Endothelial cell of umbilical vein (primary cell): ENCODE results near the gene EXOSC5. TPM values are rescaled to one million over a fixed set of nuclear protein-coding genes. Genes with fewer than 3 reads are reported as not detected.

Experiments used
- BruUV-seq: library from RNA; stranded (reverse); fragments of 400-500 nt; replicated peaks from 2 replicates; lab custom pipeline; 2021; lab: Mats Ljungman, UMichigan
- CTCF ChIA-PET: fragments of 300-600, 350-600 bp; sonication (Branson Sonifier 250); formaldehyde crosslinking; loops from one replicate; lab custom pipeline; 2021; ENCODE audit warnings: antibody characterized with exemption, inconsistent platforms; lab: Charles Lee
- POLR2A ChIA-PET: fragments of 300-600, 350-600 bp; sonication (Branson Sonifier 250); formaldehyde crosslinking; loops from one replicate; lab custom pipeline; 2021; ENCODE audit warnings: antibody characterized with exemption, inconsistent platforms; lab: Charles Lee
- DNase-seq: peaks from one replicate; pipeline ENCODE4 v3.0.0-alpha.2; 2011; ENCODE audit warnings: low read depth, low spot score
- FAIRE-seq: peaks from 2 replicates; lab custom pipeline; 2011; peaks lifted over from hg19 to GRCh38; lab: Jason Lieb, UNC
- H2AFZ ChIP-seq: 2 replicates; pipeline ENCODE4 v1.6.0; 2012; ENCODE audit warnings: low read depth, low read length, control low read depth, inconsistent platforms
- H3K27ac ChIP-seq: 2 replicates; pipeline ENCODE4 v1.5.1; 2011; ENCODE audit warnings: low read depth, mild to moderate bottlenecking, control low read depth, low read length, moderate library complexity; ENCODE audit not compliant: insufficient read depth
- H3K27me3 ChIP-seq, 2 experiments: 2 replicates each; pipeline versions ENCODE4 v1.6.0 to v1.6.1; 2011; ENCODE audit warnings: low read length in 2 of 2, mixed read lengths in 1 of 2; ENCODE audit not compliant: control insufficient read depth in 2 of 2, insufficient read depth in 2 of 2
- H3K36me3 ChIP-seq, 2 experiments: 2 replicates in 1 of 2; 3 replicates in 1 of 2; pipeline ENCODE4 v1.5.1; 2011; ENCODE audit warnings: low read length in 2 of 2, mild to moderate bottlenecking in 1 of 2, moderate library complexity in 1 of 2; ENCODE audit not compliant: control insufficient read depth in 2 of 2, insufficient read depth in 2 of 2; ENCODE audit errors: extremely low read depth in 1 of 2
- H3K4me1 ChIP-seq: 3 replicates; pipeline ENCODE4 v1.5.1; 2011; ENCODE audit warnings: mild to moderate bottlenecking, low read length; ENCODE audit not compliant: control insufficient read depth, insufficient read depth; ENCODE audit errors: extremely low read depth
- H3K4me2 ChIP-seq: 2 replicates; pipeline ENCODE4 v1.6.1; 2011; ENCODE audit warnings: low read length, control low read depth, mixed read lengths; ENCODE audit not compliant: insufficient read depth
- H3K4me3 ChIP-seq, 3 experiments: fragments of 200-600 bp in 1 of 3; sonication (generic), shearing (Covaris generic) in 1 of 3; replicated peaks in 1 of 3; 2 replicates each; pipeline ENCODE4 v1.5.1; 2011 to 2016; ENCODE audit warnings: control low read depth in 3 of 3, low read length in 3 of 3, mild to moderate bottlenecking in 2 of 3, inconsistent platforms in 1 of 3, low read depth in 1 of 3, moderate library complexity in 1 of 3; ENCODE audit not compliant: insufficient read depth in 1 of 3
- H3K79me2 ChIP-seq: 2 replicates; pipeline ENCODE4 v1.6.0; 2012; ENCODE audit warnings: low read length, inconsistent platforms; ENCODE audit not compliant: control insufficient read depth, insufficient read depth
- H3K9ac ChIP-seq: replicated peaks from 2 replicates; pipeline ENCODE3; 2011; ENCODE audit warnings: low read length, control low read depth; ENCODE audit not compliant: insufficient read depth; ENCODE audit errors: extremely low read depth
- H3K9me1 ChIP-seq: replicated peaks from 3 replicates; pipeline ENCODE4 v1.6.0; 2011; ENCODE audit warnings: mild to moderate bottlenecking, low read length; ENCODE audit not compliant: control insufficient read depth, insufficient read depth; ENCODE audit errors: extremely low read depth
- H3K9me3 ChIP-seq: replicated peaks from 2 replicates; pipeline ENCODE4 v1.5.1; 2012; ENCODE audit warnings: low read length, inconsistent platforms; ENCODE audit not compliant: control insufficient read depth, insufficient read depth
- H4K20me1 ChIP-seq: replicated peaks from 2 replicates; pipeline ENCODE3; 2011; ENCODE audit warnings: mild to moderate bottlenecking, low read length; ENCODE audit not compliant: control insufficient read depth, insufficient read depth; ENCODE audit errors: extremely low read depth
- CTCF ChIP-seq, 2 donors: IDR thresholded peaks; 1 replicate in 1 of 2; 2 replicates in 1 of 2; pipeline ENCODE4 v1.5.1; 2011; ENCODE audit warnings: low read length in 2 of 2, mild to moderate bottlenecking in 2 of 2, moderate library complexity in 2 of 2, control low read depth in 1 of 2, inconsistent platforms in 1 of 2, low read depth in 1 of 2; ENCODE audit not compliant: insufficient read depth in 1 of 2; ENCODE audit errors: extremely low read depth in 1 of 2
- EZH2 ChIP-seq: IDR thresholded peaks from 2 replicates; pipeline ENCODE4 v1.6.1; 2012; ENCODE audit warnings: borderline replicate concordance, low read depth, mild to moderate bottlenecking, moderate library complexity, low read length, inconsistent platforms; ENCODE audit not compliant: severe bottlenecking
- FOS ChIP-seq: IDR thresholded peaks from 2 replicates; pipeline ENCODE4 v1.6.1; 2011; ENCODE audit warnings: mild to moderate bottlenecking, low read length, moderate library complexity, borderline replicate concordance; ENCODE audit not compliant: insufficient read depth
- GATA2 ChIP-seq: IDR thresholded peaks from 2 replicates; pipeline ENCODE4 v1.7.0; 2011; ENCODE audit warnings: low read depth, mild to moderate bottlenecking, moderate library complexity, mixed read lengths, low read length; ENCODE audit not compliant: insufficient read length, insufficient read depth
- JUN ChIP-seq: IDR thresholded peaks from 2 replicates; pipeline ENCODE4 v1.6.1; 2011; ENCODE audit warnings: borderline replicate concordance, low read depth; ENCODE audit not compliant: insufficient read length, insufficient read depth
- MAX ChIP-seq: IDR thresholded peaks from 2 replicates; pipeline ENCODE4 v1.6.1; 2011; ENCODE audit not compliant: insufficient read depth, insufficient read length
- MYC ChIP-seq: IDR thresholded peaks from one replicate; pipeline ENCODE4 v1.6.1; 2011; ENCODE audit warnings: mild to moderate bottlenecking, low read depth, low read length
- POLR2A ChIP-seq: IDR thresholded peaks from 2 replicates; pipeline ENCODE4 v1.6.1; 2012; ENCODE audit warnings: low read depth, mild to moderate bottlenecking, control low read depth, low read length
- POLR2AphosphoS5 ChIP-seq: IDR thresholded peaks from 2 replicates; pipeline ENCODE4 v1.6.1; 2012; ENCODE audit warnings: low read depth, mild to moderate bottlenecking, control low read depth, low read length, moderate library complexity; ENCODE audit not compliant: insufficient read depth
- dilution Hi-C: fragments of 300-500 bp; cut with MboI; formaldehyde crosslinking; loops from one replicate; pipeline ENCODE4 v1.15.0; 2019; ENCODE audit warnings: low sequenced_read_pairs; ENCODE audit not compliant: extremely low pct_ligation_motif_present
- intact Hi-C: fragments of 100-400 bp; cut with micrococcal nuclease; formaldehyde crosslinking; loops from one replicate; pipeline ENCODE4 v1.10.0; 2022
- polyA plus RNA-seq, 4 experiments: library from polyadenylated mRNA; depleted of rRNA in 3 of 4; stranded (reverse) in 3 of 4; unstranded in 1 of 4; fragments of >200 nt; gene quantifications; 2 replicates each; pipeline versions ENCODE4 v1.2.1 to v1.2.3, GENCODE V29; 2011 to 2012; ENCODE audit warnings: missing spikeins in 1 of 4
- total RNA-seq: library from RNA; stranded (reverse); gene quantifications from 2 replicates; pipeline ENCODE4 v1.2.3, GENCODE V29; 2021

EXOSC5 gene
- total and polyA plus RNA-seq, 2 donors (not counting 3 experiments of a cell fraction or from before 2014, with no cell fraction given): 14.0 to 20.9 TPM

- ChIA-PET POLR2A (no interaction called here), CTCF (interaction anchor here (4.1 to 8.9 kb wide), 2 partner anchors 12 to 119 kb away, joined by 33 to 343 read pairs; no protein-coding TSS in a partner anchor)
- no peak overlapping the region for H3K9ac ChIP-seq
- TF ChIP-seq POLR2AphosphoS5: no peak
- TF ChIP-seq GATA2: no peak
- no peak overlapping the region for H2AFZ ChIP-seq
- no peaks in the 10 kb centered on the region for H3K36me3 ChIP-seq
- dilution Hi-C loops (no loop called here), intact Hi-C loops (no loop called here)
- no peak for FAIRE-seq
- no peak overlapping the region for H3K4me2 ChIP-seq
- H3K9me3 ChIP-seq: no peaks in the 10 kb centered on the region
- no peak for DNase-seq
- no peaks in the 10 kb centered on the region for H4K20me1 ChIP-seq
- H3K79me2 ChIP-seq: no peaks in the 10 kb centered on the region
- H3K27ac ChIP-seq: no peak overlapping the region
- H3K4me3 ChIP-seq: no peak overlapping the region
- no TSS peak for BruUV-seq
- H3K27me3 ChIP-seq: peaks cover 7 to 9% of the 10 kb centered on the region in 2 experiments
- no peaks in the 10 kb centered on the region for H3K9me1 ChIP-seq
- no peaks in the 10 kb centered on the region for H3K4me1 ChIP-seq
Measured at GRCh38 chr19:41445575-41445974, 48.4 kb upstream of the EXOSC5 start.

GRCh38 chr19:41443813-41444455, 46.8 kb upstream of the EXOSC5 start:
- ChIA-PET CTCF (interaction anchor here (0.7 to 1.0 kb wide), 2 partner anchors 94 to 127 kb away, joined by 3 to 5 read pairs; no protein-coding TSS in a partner anchor), POLR2A (no interaction called here)
- peaks cover 3% of the 10 kb centered on the region for H3K4me1 ChIP-seq
- dilution Hi-C loops (no loop called here), intact Hi-C loops (no loop called here)
- TF ChIP-seq MAX: no peak
- TF ChIP-seq JUN: no peak
- no peak for TF ChIP-seq POLR2A
- no peak for TF ChIP-seq CTCF (IDR thresholded peaks at IDR 0.05; ENCODE audit: extremely low read depth in 1 of 2, insufficient read depth in 1 of 2, low read depth in 1 of 2, low read length in 2 of 2)
- TF ChIP-seq POLR2AphosphoS5: no peak
- TF ChIP-seq GATA2: no peak
- no peak for TF ChIP-seq FOS
- TF ChIP-seq MYC: no peak
- no peak for TF ChIP-seq EZH2
- no peak overlapping the region for H3K4me3 ChIP-seq
- H3K4me2 ChIP-seq: no peak overlapping the region
- H3K27ac ChIP-seq: no peak overlapping the region
- H3K79me2 ChIP-seq: no peaks in the 10 kb centered on the region
- H2AFZ ChIP-seq: no peak overlapping the region
- no peaks in the 10 kb centered on the region for H3K9me3 ChIP-seq
- FAIRE-seq (no peak), DNase-seq (no peak)
- no peaks in the 10 kb centered on the region for H3K36me3 ChIP-seq
- peaks cover 7 to 9% of the 10 kb centered on the region in 2 experiments for H3K27me3 ChIP-seq
- no peak overlapping the region for H3K9ac ChIP-seq
- H3K9me1 ChIP-seq: no peaks in the 10 kb centered on the region
- no TSS peak for BruUV-seq
- no peaks in the 10 kb centered on the region for H4K20me1 ChIP-seq
